Activated T-cell treated with anti-CD3 and anti-CD28 coated beads, Interleukin-2, amount 50 U/mL, for 72 hours (primary cell): Measurements from ENCODE around the gene RHD. TPM values are rescaled to one million over a fixed set of nuclear protein-coding genes. Genes with fewer than 3 reads are reported as not detected.
A peak's percentile ranks its signal among the peaks of the same experiment; 100 is the strongest.
"Not testable (repeated sequence)": the region's sequence is repeated elsewhere in the genome, so short reads cannot be mapped to it uniquely, and the experiment has no call there.

Experiments used
- ATAC-seq, 2 donors: fragments of 150-1000 bp; cut with Tn5 transposase; replicated peaks in 1 of 2; 2 replicates each; pipeline ENCODE4 v1.10.0; 2021; ENCODE audit warnings: moderate library complexity in 2 of 2, mild to moderate bottlenecking in 1 of 2
- DNase-seq, 2 donors: peaks; one replicate each; pipeline ENCODE4 v3.0.0; 2021 to 2022; ENCODE audit warnings: mixed read lengths in 1 of 2
- H3K27ac Mint-ChIP-seq: one replicate; pipeline ENCODE4 v1.8.0; 2022; ENCODE audit warnings: mild to moderate bottlenecking, moderate library complexity, mixed read lengths
- H3K27me3 Mint-ChIP-seq: one replicate; pipeline ENCODE4 v1.8.0; 2022; ENCODE audit warnings: low read depth, mixed read lengths
- H3K36me3 Mint-ChIP-seq, 2 donors: one replicate each; pipeline ENCODE4 v1.8.0; 2022; ENCODE audit warnings: mixed read lengths in 2 of 2, mild to moderate bottlenecking in 1 of 2; ENCODE audit not compliant: insufficient read depth in 2 of 2
- H3K4me1 Mint-ChIP-seq: one replicate; pipeline ENCODE4 v1.8.0; 2022; ENCODE audit warnings: low read depth, mixed read lengths
- H3K4me3 Mint-ChIP-seq, 2 donors: one replicate each; pipeline ENCODE4 v1.8.0; 2022; ENCODE audit warnings: mild to moderate bottlenecking in 2 of 2, mixed read lengths in 2 of 2, moderate library complexity in 2 of 2
- H3K9me3 Mint-ChIP-seq, 2 donors: one replicate each; pipeline ENCODE4 v1.8.0; 2022; ENCODE audit warnings: mixed read lengths in 2 of 2
- total RNA-seq, 2 donors: library from RNA; stranded (reverse); gene quantifications; one replicate each; pipeline ENCODE4 v1.2.3, GENCODE V29; 2022

RHD gene
- total RNA-seq, 2 donors from 2014 or later = 0.12 TPM; not detected in 1

DNA sequence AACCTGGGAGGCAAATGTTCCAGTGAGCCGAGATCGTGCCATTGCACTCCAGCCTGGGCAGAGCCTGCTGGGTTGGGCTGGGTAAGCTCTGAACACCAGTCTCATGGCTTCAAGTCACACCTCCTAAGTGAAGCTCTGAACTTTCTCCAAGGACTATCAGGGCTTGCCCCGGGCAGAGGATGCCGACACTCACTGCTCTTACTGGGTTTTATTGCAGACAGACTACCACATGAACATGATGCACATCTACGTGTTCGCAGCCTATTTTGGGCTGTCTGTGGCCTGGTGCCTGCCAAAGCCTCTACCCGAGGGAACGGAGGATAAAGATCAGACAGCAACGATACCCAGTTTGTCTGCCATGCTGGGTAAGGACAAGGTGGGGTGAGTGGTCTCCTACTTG is 28.4 kb downstream of the RHD start:
- ATAC-seq, H3K36me3 Mint-ChIP-seq, H3K27ac Mint-ChIP-seq, H3K27me3 Mint-ChIP-seq, DNase-seq, H3K9me3 Mint-ChIP-seq, H3K4me3 Mint-ChIP-seq, H3K4me1 Mint-ChIP-seq: not testable (repeated sequence)

DNA sequence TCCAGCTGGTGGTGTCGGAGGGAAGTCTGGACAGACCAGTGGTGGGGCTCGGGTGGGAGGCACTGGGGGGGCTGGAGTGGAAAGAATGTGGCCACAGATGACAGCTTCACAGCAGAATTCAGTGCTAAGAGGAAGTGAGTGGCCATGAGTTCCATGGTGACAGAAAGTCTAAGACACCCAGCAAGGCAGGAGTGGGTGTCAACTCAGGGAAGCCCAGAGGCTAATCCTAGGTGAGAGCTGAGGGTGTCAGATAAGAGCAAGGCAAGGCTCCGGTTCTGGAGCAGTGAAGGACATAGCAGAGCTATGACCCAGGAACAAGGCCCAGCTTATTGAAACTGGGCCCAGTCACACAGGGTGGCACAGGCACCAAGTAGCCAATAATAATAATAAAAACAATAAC is 30.0 kb downstream of the RHD start:
- not testable (repeated sequence) for DNase-seq, H3K27ac Mint-ChIP-seq, H3K9me3 Mint-ChIP-seq, H3K27me3 Mint-ChIP-seq, H3K4me1 Mint-ChIP-seq, H3K36me3 Mint-ChIP-seq, H3K4me3 Mint-ChIP-seq, ATAC-seq

DNA sequence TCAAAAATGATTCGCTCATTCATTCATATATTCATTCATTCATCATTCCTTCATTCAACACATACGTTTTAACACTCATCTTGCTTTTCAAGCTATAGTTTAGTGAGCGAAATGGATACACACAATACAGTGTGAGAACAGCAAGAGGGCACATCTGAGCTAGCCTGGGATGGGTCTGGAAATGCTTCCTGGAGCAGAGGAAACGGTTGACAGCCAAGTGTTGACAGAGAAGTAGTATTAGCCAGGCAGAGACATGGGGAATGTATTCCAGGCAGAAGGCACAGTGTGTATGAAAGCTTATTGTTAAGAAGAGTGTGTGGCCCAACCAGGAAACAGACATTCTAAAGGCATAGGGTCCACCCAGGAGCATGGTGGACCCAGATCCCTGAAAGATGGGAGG is 32.6 kb downstream of the RHD start:
- H3K36me3 Mint-ChIP-seq, H3K4me3 Mint-ChIP-seq, H3K27ac Mint-ChIP-seq, H3K9me3 Mint-ChIP-seq, H3K4me1 Mint-ChIP-seq, H3K27me3 Mint-ChIP-seq, DNase-seq, ATAC-seq: not testable (repeated sequence)

DNA sequence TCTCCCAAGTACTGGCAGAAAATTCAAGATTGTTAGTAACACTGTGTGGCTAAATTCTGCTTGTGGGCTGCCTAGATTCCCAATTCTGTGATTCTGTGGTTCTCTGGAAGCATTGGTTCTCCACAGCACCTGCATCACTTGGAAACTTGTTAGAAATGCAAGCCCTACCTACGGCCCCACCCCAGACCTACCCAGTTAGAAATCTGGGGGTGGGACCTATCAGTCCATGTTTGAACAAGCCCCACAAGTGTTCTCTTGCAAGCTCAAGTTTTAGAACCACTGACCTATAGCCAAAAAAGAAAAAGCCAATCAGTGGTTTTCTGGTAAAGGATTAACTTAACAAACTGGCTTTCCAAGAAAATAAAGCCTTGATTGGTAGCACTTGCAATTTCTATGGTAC is 35.9 kb downstream of the RHD start:
- H3K4me3 Mint-ChIP-seq, ATAC-seq, H3K4me1 Mint-ChIP-seq, H3K27me3 Mint-ChIP-seq, H3K9me3 Mint-ChIP-seq, DNase-seq, H3K27ac Mint-ChIP-seq: not testable (repeated sequence)
- H3K36me3 Mint-ChIP-seq = peaks cover 2 to 13% of the 10 kb centered on the region in 2 donors

DNA sequence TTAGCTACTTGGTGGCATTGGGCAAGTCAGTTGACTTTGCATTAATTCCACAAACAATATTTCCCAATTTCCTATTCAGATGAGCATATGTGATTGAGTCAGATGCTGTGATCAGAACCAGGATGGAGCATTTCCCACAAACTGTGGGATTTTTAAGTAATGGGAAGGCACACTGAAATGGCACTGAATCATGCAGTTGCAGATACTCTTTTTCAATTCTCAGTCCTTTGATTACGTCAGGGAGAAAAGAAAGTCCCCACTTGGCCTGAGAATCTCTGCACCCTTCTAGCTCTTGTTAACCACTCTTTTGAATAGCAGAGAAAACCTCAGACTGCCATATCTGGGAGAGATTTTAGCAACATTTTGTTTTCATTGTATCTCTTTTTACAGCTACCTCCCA is 36.8 kb downstream of the RHD start:
- peak in 1 of 2 donors; percentile 47 for ATAC-seq
- not testable (repeated sequence) for H3K4me3 Mint-ChIP-seq, DNase-seq, H3K9me3 Mint-ChIP-seq, H3K4me1 Mint-ChIP-seq, H3K27me3 Mint-ChIP-seq, H3K27ac Mint-ChIP-seq
- H3K36me3 Mint-ChIP-seq = peaks cover 2 to 20% of the 10 kb centered on the region in 2 donors

DNA sequence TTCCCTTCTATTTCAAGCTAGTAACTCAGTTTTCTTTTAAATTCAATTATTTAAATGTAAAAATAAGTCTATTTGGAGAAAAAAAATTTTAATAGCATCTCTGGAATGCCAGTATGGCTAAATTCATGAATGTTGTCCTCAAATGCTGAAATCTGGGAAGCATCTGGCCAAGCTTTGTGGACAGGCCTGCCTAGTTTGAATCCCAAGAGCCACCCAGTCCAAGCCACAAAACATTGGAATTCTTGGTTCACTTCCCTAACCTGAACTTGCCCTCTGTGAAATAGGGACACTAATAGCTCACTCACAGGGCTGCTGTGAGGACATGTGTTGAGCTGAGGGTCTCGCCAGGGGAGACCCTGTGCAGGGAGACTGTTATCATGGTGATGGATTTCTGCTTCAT is 37.2 kb downstream of the RHD start:
- H3K4me1 Mint-ChIP-seq, H3K27me3 Mint-ChIP-seq, DNase-seq, H3K27ac Mint-ChIP-seq, H3K9me3 Mint-ChIP-seq, ATAC-seq, H3K4me3 Mint-ChIP-seq: not testable (repeated sequence)
- H3K36me3 Mint-ChIP-seq = peaks cover 4 to 24% of the 10 kb centered on the region in 2 donors

DNA sequence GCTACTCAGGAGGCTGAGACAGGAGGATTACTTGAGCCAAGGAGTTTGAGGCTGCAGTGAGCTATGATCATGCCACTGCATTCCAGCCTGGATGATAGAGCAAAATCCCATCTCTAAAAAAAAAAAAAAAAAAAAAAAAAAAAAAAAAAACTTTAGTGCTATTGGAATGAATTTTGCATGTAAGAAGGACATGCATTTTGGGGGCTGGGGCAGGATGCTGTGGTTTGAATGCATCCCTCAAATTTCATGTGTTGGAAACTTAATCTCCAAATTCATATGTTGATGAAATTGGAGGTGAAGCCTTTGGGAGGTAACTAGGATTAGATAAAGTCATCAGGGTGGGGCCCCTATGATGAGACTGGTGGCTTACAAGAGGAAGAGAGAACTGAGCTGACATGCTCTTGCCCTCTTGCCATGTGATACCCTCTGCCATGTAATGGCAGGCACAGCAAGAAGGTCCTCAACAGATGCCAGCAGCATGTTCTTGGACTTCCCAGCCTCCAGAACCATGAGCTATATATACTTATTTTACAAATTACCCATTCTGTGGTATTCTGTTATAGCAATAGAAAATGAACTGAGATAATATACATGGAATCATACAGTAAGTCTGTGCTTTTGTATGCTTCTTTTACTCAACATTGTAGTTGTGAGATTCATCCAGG is 40.6 kb downstream of the RHD start:
- not testable (repeated sequence) for H3K27me3 Mint-ChIP-seq, DNase-seq, H3K4me3 Mint-ChIP-seq, H3K9me3 Mint-ChIP-seq, H3K4me1 Mint-ChIP-seq, H3K27ac Mint-ChIP-seq, ATAC-seq
- peaks cover 4 to 24% of the 10 kb centered on the region in 2 donors for H3K36me3 Mint-ChIP-seq

DNA sequence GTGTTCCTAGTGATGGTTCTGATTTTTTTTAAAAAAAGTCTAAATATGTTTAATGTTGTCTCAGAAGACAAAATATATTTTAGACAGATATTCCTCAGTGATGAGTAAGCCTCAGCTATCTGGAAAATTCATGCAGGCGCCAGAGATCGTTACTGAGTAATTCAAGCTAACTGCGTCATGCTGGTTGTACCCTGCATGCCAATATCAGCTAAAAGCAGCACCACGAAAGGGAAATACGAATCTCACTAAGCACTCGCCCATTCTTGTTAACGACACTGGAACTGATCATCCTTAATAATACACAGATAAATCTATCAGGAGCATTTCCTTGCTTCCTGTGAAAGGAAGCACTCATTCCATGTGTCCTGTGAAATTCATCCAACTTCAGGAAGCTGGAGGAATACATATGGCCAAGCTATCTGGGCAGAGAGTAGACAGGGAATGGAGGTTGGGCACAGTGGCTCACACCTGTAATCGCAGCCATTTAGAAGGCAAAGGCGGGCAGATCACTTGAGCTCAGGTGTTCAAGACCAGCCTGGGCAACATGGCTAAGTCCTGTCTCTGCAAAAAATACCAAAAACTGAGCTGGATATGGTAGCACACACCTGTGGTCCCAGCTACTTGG is 48.1 kb downstream of the RHD start:
- H3K9me3 Mint-ChIP-seq, ATAC-seq, H3K36me3 Mint-ChIP-seq, H3K4me3 Mint-ChIP-seq, H3K27me3 Mint-ChIP-seq, H3K4me1 Mint-ChIP-seq, H3K27ac Mint-ChIP-seq, DNase-seq: not testable (repeated sequence)

DNA sequence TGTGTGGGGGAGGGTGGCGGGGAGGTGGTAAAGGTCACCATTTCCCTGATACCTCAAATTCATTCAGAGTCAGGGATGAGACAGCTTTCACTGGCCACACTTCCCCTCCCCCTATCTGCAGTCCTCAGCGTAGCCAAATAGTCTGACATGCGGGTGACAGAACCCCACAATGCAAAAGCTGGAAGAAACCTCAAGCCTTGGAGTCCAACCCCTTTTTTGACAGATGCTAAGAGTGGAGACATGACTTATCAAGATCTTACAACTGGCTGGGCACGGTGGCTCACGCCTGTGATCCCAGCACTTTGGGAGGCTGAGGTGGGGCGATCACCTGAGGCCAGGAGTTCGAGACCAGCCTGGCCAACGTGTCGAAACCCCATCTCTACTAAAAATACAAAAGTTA is 49.8 kb downstream of the RHD start:
- H3K27me3 Mint-ChIP-seq, H3K27ac Mint-ChIP-seq, H3K4me3 Mint-ChIP-seq, DNase-seq, H3K36me3 Mint-ChIP-seq, H3K4me1 Mint-ChIP-seq, ATAC-seq, H3K9me3 Mint-ChIP-seq: not testable (repeated sequence)

DNA sequence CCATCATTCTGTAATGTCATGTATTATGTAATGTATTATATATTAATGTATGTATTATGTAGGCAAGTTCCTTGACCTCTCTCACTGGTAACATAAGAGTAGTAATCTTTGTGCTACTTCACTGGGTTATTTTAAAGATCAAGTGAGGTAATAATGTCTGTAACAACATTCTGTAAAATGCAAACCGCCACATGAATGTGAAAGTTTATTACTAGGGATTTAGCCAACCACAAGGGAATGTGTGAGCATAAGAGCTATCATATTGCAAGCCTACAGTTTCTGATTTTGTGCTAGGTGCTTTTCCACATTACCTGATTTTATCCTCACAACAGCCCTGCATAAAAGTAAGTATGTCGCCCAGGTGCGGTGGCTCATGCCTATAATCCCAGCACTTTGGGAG is 52.1 kb downstream of the RHD start:
- H3K4me1 Mint-ChIP-seq, ATAC-seq, H3K9me3 Mint-ChIP-seq, H3K36me3 Mint-ChIP-seq, DNase-seq, H3K27me3 Mint-ChIP-seq, H3K4me3 Mint-ChIP-seq, H3K27ac Mint-ChIP-seq: not testable (repeated sequence)

DNA sequence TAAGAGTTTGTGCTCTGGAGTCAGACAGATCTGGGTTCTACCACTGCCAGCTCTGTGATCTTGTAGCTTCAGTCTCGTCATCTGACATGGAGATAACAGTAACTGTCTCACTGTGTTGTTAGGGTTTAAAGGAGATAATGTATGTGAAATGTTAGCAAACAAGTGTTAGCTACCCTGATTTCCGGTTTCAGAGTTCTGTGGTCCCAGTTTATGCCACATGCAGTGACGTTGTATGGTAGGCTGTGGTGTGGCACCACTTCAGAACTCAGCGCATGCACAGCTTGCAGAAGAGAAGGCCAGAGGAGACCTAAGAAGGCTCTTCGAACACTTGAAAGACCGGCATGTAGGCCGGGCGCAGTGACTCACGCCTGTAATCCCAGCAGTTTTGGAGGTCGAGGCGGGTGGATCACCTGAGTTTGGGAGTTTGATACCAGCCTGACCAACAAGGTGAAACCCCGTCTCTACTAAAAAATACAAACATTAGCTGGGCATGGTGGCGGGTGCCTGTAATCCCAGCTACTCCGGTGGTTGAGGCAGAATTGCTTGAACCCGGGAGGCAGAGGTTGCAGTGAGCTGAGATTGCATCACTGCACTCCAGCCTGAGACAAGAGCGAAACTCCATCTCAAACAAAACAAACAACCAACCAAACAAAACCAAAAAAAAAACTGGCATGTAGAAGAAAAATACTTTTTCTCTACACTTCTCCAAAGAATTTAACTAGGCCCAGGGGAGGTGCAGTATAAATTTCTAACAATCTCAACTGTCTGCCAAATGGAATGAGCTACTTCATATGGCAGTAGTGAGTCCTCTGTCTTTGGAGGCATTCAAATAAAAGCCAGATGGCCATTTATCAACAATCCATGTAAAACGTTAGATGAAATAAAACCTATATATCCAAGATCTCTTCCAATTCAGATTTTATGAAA is 55.8 kb downstream of the RHD start:
- ATAC-seq = peak; percentile 73 to 80
- H3K27me3 Mint-ChIP-seq, DNase-seq, H3K9me3 Mint-ChIP-seq, H3K27ac Mint-ChIP-seq, H3K4me3 Mint-ChIP-seq, H3K36me3 Mint-ChIP-seq: not testable (repeated sequence)
- H3K4me1 Mint-ChIP-seq = peaks cover 22% of the 10 kb centered on the region

DNA sequence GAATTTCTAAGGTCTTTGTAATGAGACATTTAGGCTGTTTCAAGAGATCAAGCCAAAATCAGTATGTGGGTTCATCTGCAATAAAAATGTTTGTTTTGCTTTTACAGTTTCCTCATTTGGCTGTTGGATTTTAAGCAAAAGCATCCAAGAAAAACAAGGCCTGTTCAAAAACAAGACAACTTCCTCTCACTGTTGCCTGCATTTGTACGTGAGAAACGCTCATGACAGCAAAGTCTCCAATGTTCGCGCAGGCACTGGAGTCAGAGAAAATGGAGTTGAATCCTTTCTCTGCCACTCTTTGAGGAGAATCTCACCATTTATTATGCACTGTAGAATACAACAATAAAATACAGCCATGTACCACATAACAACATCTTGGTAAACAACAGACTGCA is 56.5 kb downstream of the RHD start:
- H3K27me3 Mint-ChIP-seq, H3K36me3 Mint-ChIP-seq, H3K4me3 Mint-ChIP-seq, ATAC-seq, H3K27ac Mint-ChIP-seq, DNase-seq, H3K9me3 Mint-ChIP-seq: not testable (repeated sequence)
- H3K4me1 Mint-ChIP-seq = peaks cover 28% of the 10 kb centered on the region

DNA sequence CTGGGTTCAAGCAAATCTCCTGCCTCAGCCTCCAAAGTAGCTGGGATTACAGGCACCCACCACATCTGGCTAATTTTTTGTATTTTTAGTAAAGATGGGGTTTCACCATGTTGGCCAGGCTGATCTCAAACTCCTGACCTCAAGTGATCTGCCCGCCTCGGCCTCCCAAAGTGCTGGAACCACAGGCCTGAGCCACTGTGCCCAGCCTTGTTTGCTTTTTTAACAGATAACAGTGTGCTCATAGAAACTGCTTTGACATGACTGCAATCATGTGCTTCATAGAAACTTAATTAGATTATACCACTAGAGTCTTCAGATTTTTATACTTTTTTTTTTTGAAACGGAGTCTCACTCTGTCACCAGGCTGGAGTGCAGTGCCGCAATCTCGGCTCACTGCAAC is 57.0 kb downstream of the RHD start:
- H3K27me3 Mint-ChIP-seq, H3K9me3 Mint-ChIP-seq, H3K27ac Mint-ChIP-seq, ATAC-seq, DNase-seq, H3K36me3 Mint-ChIP-seq: not testable (repeated sequence)
- Mint-ChIP-seq H3K4me1 (peaks cover 33% of the 10 kb centered on the region), H3K4me3 (peak overlapping the region; percentile 58 to 67)
